HepG2 (cell line): ENCODE results near the gene FABP1. TPM values are rescaled to one million over a fixed set of nuclear protein-coding genes. Genes with fewer than 3 reads are reported as not detected.

Experiments
- ATAC-seq: fragments of 200-7000 bp; cut with Tn5 transposase; 3 replicates; pipeline ENCODE4 v1.9.1; 2020; ENCODE audit warnings: mild to moderate bottlenecking, moderate library complexity
- BruUV-seq: library from RNA; stranded (reverse); fragments of 400-500 nt; replicated peaks from 2 replicates; lab custom pipeline; 2021; lab: Mats Ljungman, UMichigan
- CTCF ChIA-PET: fragments of 300-600 bp; formaldehyde crosslinking; extraction: SDS; loops from one replicate; lab custom pipeline; 2021; ENCODE audit warnings: low total read pairs, inconsistent platforms, low intra/inter-chr PET ratio; lab: Yijun Ruan, JAX
- POLR2A ChIA-PET: fragments of 350-600 bp; sonication (Branson Sonifier 250); formaldehyde crosslinking; loops from one replicate; lab custom pipeline; 2020; ENCODE audit warnings: antibody characterized with exemption, inconsistent platforms; lab: Yijun Ruan, JAX
- DNase-seq: peaks from one replicate; pipeline ENCODE4 v3.0.0-alpha.2; 2015; ENCODE audit warnings: low spot score
- FAIRE-seq: peaks from 3 replicates; lab custom pipeline; 2011; peaks lifted over from hg19 to GRCh38; lab: Jason Lieb, UNC
- H2AFZ ChIP-seq: one replicate; pipeline ENCODE4 v1.6.1; 2011; ENCODE audit warnings: low read length, inconsistent platforms
- H3K27ac ChIP-seq: fragments of 300-600 bp; 3 replicates; pipeline ENCODE4 v1.8.0; 2011; ENCODE audit warnings: mixed run types, mild to moderate bottlenecking, mixed read lengths, low read length, inconsistent platforms; ENCODE audit not compliant: insufficient read depth; ENCODE audit errors: extremely low read length
- H3K27me3 ChIP-seq, 2 experiments: fragments of 200-600 bp in 1 of 2; 2 replicates in 1 of 2; 3 replicates in 1 of 2; pipeline versions ENCODE4 v1.6.0 to v1.8.0; 2011; ENCODE audit warnings: low read length in 2 of 2, mild to moderate bottlenecking in 2 of 2, moderate library complexity in 2 of 2, inconsistent platforms in 1 of 2; ENCODE audit not compliant: insufficient read depth in 2 of 2, control insufficient read depth in 1 of 2
- H3K36me3 ChIP-seq, 2 experiments: fragments of 200-600 bp in 1 of 2; replicated peaks in 1 of 2; 2 replicates in 1 of 2; 3 replicates in 1 of 2; pipeline versions ENCODE4 v1.5.1 to v1.8.0; 2011; ENCODE audit warnings: low read length in 2 of 2, inconsistent platforms in 1 of 2; ENCODE audit not compliant: insufficient read depth in 2 of 2, control insufficient read depth in 1 of 2
- H3K4me1 ChIP-seq: 2 replicates; pipeline ENCODE4 v1.5.1; 2012; ENCODE audit warnings: low read length, inconsistent platforms; ENCODE audit not compliant: insufficient read depth
- H3K4me2 ChIP-seq: 2 replicates; pipeline ENCODE4 v1.6.0; 2011; ENCODE audit warnings: low read depth, low read length, inconsistent platforms
- H3K4me3 ChIP-seq, 3 experiments: fragments of 200-600 bp in 1 of 3; sonication (generic), shearing (Covaris generic) in 1 of 3; replicated peaks in 1 of 3; 2 replicates each; pipeline ENCODE4 v1.5.1; 2011 to 2016; ENCODE audit warnings: low read length in 3 of 3, inconsistent platforms in 2 of 3, low read depth in 2 of 3, mild to moderate bottlenecking in 2 of 3, control low read depth in 1 of 3, mixed read lengths in 1 of 3; ENCODE audit not compliant: insufficient read depth in 1 of 3
- H3K79me2 ChIP-seq: one replicate; pipeline ENCODE4 v1.6.1; 2011; ENCODE audit warnings: low read length, inconsistent platforms; ENCODE audit not compliant: insufficient read depth
- H3K9ac ChIP-seq: 2 replicates; pipeline ENCODE4 v1.6.0; 2011; ENCODE audit warnings: mild to moderate bottlenecking, low read depth, low read length, inconsistent platforms; ENCODE audit not compliant: insufficient read depth
- H3K9me3 ChIP-seq: 2 replicates; pipeline ENCODE4 v1.5.1; 2012; ENCODE audit warnings: mild to moderate bottlenecking, low read length
- H4K20me1 ChIP-seq: 2 replicates; pipeline ENCODE4 v1.6.0; 2011; ENCODE audit warnings: inconsistent platforms, mild to moderate bottlenecking, low read length, moderate library complexity; ENCODE audit not compliant: insufficient read depth
- CREB1 ChIP-seq, 2 experiments: fragments of 450-650 bp in 1 of 2; IDR thresholded peaks; 2 replicates each; pipeline ENCODE4 v1.6.1; 2016 to 2017; ENCODE audit warnings: control low read depth in 1 of 2, mild to moderate bottlenecking in 1 of 2, missing compliant biosample characterization in 1 of 2, missing genetic modification characterization in 1 of 2
- ESRRA ChIP-seq: sonication (generic); formaldehyde crosslinking; IDR thresholded peaks from 2 replicates; pipeline ENCODE4 v1.5.1; 2020; ENCODE audit warnings: mild to moderate bottlenecking, low read depth, missing genetic modification reagents
- GATAD2A ChIP-seq: IDR thresholded peaks from 2 replicates; pipeline ENCODE4 v1.6.1; 2016
- HHEX ChIP-seq: IDR thresholded peaks from 2 replicates; pipeline ENCODE4 v1.6.1; 2016; ENCODE audit warnings: control low read depth
- HNRNPH1 ChIP-seq: fragments of 200-400 bp; formaldehyde crosslinking; optimal IDR thresholded peaks from 2 replicates; pipeline ENCODE3; 2017; ENCODE audit warnings: mild to moderate bottlenecking, low read depth, low read length
- NFE2L1 ChIP-seq: sonication (generic); formaldehyde crosslinking; IDR thresholded peaks from 2 replicates; pipeline ENCODE4 v1.4.0; 2020; ENCODE audit warnings: missing genetic modification reagents, mild to moderate bottlenecking, borderline replicate concordance
- NFYB ChIP-seq: sonication (generic); formaldehyde crosslinking; IDR thresholded peaks from 2 replicates; pipeline ENCODE4 v1.4.0; 2020; ENCODE audit warnings: missing genetic modification reagents
- PBX3 ChIP-seq: sonication (generic); formaldehyde crosslinking; IDR thresholded peaks from 2 replicates; pipeline ENCODE4 v1.8.1; 2023; ENCODE audit warnings: missing genetic modification reagents, inconsistent platforms, borderline replicate concordance
- RARA ChIP-seq: IDR thresholded peaks from 2 replicates; pipeline ENCODE4 v1.6.1; 2016; ENCODE audit warnings: missing genetic modification reagents, missing compliant biosample characterization
- SRSF4 ChIP-seq: fragments of 200-400 bp; formaldehyde crosslinking; IDR thresholded peaks from one replicate; pipeline ENCODE4 v1.6.1; 2018; ENCODE audit warnings: mild to moderate bottlenecking, low read depth, low read length, moderate library complexity; ENCODE audit not compliant: poor library complexity, severe bottlenecking
- THAP7 ChIP-seq: sonication (generic); formaldehyde crosslinking; IDR thresholded peaks from 2 replicates; pipeline ENCODE4 v1.8.1; 2023; ENCODE audit warnings: mild to moderate bottlenecking, missing genetic modification reagents
- USF2 ChIP-seq, 2 experiments: sonication (generic) in 1 of 2; formaldehyde crosslinking in 1 of 2; IDR thresholded peaks; 2 replicates each; pipeline versions ENCODE4 v1.5.1 to v1.6.1; 2011 to 2020; ENCODE audit warnings: borderline replicate concordance in 1 of 2, low read depth in 1 of 2, low read length in 1 of 2, mild to moderate bottlenecking in 1 of 2, missing genetic modification reagents in 1 of 2, moderate library complexity in 1 of 2
- ZBED4 ChIP-seq: sonication (generic); formaldehyde crosslinking; IDR thresholded peaks from 2 replicates; pipeline ENCODE4 v1.4.0; 2020; ENCODE audit warnings: missing genetic modification reagents, borderline replicate concordance
- ZMYM4 ChIP-seq: sonication (generic); formaldehyde crosslinking; IDR thresholded peaks from 2 replicates; pipeline ENCODE4 v1.8.1; 2023; ENCODE audit warnings: mild to moderate bottlenecking, missing genetic modification reagents
- ZNF24 ChIP-seq: fragments of 450-650 bp; IDR thresholded peaks from 2 replicates; pipeline ENCODE4 v1.6.1; 2017; ENCODE audit warnings: antibody characterized with exemption, mild to moderate bottlenecking
- ZNF451 ChIP-seq: sonication (generic); formaldehyde crosslinking; IDR thresholded peaks from 2 replicates; pipeline ENCODE4 v1.5.0; 2020; ENCODE audit warnings: mild to moderate bottlenecking, missing genetic modification reagents
- ZNF720 ChIP-seq: sonication (generic); formaldehyde crosslinking; IDR thresholded peaks from 2 replicates; pipeline ENCODE4 v1.4.0; 2020; ENCODE audit warnings: missing genetic modification reagents
- WGBS: methylation state at CpG from one replicate; pipeline ENCODE4 v1.1.6; 2017; ENCODE audit warnings: low lambda C conversion rate; 5-methylcytosine and 5-hydroxymethylcytosine counted together
- in situ Hi-C: cut with HindIII; loops from 2 replicates; pipeline ENCODE4 v1.10.0; 2017; ENCODE audit warnings: low pct_unique_long_range_greater_than_20kb; ENCODE audit not compliant: extremely low pct_ligation_motif_present
- intact Hi-C: fragments of 100-400 bp; cut with micrococcal nuclease; formaldehyde crosslinking; loops from one replicate; pipeline ENCODE4 v1.10.0; 2022; ENCODE audit not compliant: unreplicated experiment
- polyA plus RNA-seq, 8 experiments: library from polyadenylated mRNA; depleted of rRNA in 3 of 8; stranded (reverse) in 7 of 8; unstranded in 1 of 8; fragments of >200 nt; fragmentation: Illumina TruSeq in 4 of 8; extraction: Trizol in 4 of 8; gene quantifications; 2 replicates each; pipeline versions ENCODE4 v1.2.1 to v1.2.3, GENCODE V29; 2011 to 2016; ENCODE audit warnings: low read depth in 4 of 8, missing spikeins in 1 of 8, mixed read lengths in 1 of 8; ENCODE audit not compliant: insufficient read depth in 1 of 8
- total RNA-seq, 5 experiments: library from RNA; depleted of rRNA; stranded (reverse); fragments of >200 nt; fragmentation: Illumina TruSeq; extraction: Trizol; gene quantifications; 2 replicates each; pipeline ENCODE4 v1.2.3, GENCODE V29; 2016; ENCODE audit warnings: low read depth in 1 of 5

The FABP1 gene
- total and polyA plus RNA-seq, 2 of the 13 experiments (the other 11 are each of a cell fraction or from before 2014, with no cell fraction given), result 644 to 1,608 TPM

GRCh38 chr2:88136817-88137216, 9.0 kb upstream of the FABP1 start:
- FAIRE-seq, result peak; percentile 8
- ChIA-PET CTCF (no interaction called here), POLR2A (interaction anchor here (1.0 to 5.8 kb wide), 2 partner anchors 11 to 82 kb away, joined by 3 to 122 read pairs; partner anchors contain the start of gene FABP1)
- peak; percentile 32 for ATAC-seq
- no TSS peak for BruUV-seq
- Histone ChIP-seq H3K4me2 (no peak overlapping the region; the same call in 1 of the 2 replicates), H4K20me1 (no peaks in the 10 kb centered on the region), H3K4me1 (peaks cover 92% of the 10 kb centered on the region), H3K9ac (0 out of 2 replicates have a peak overlapping the region, but pooled peaks have one; percentile 12), H3K27ac (peak overlapping the region; percentile 89), H2AFZ (peak overlapping the region; percentile 33), H3K27me3 (no peaks in the 10 kb centered on the region), H3K79me2 (no peaks in the 10 kb centered on the region), H3K4me3 (no peak overlapping the region), H3K9me3 (peaks cover 4% of the 10 kb centered on the region; the same call in 1 of the 2 replicates), H3K36me3 (no peaks in the 10 kb centered on the region)
- peak; percentile 83 for DNase-seq
- in situ Hi-C loops (no loop called here), intact Hi-C loops (loop anchor here (5.0 kb wide), 1 partner anchor 75 kb away; no protein-coding TSS in a partner anchor)
- WGBS, result 36% methylated on average over 4 of the region's 4 CpGs
- TF ChIP-seq ESRRA (CRISPR knock-in tag) (no peak), PBX3 (CRISPR knock-in tag) (no peak), THAP7 (CRISPR knock-in tag) (no peak), GATAD2A (CRISPR knock-in tag) (peak; percentile 86), NFE2L1 (no peak), NFYB (no peak), HHEX (CRISPR knock-in tag) (no peak), HNRNPH1 (no peak), ZNF451 (CRISPR knock-in tag) (no peak), ZMYM4 (CRISPR knock-in tag) (peak; percentile 53), USF2 (IDR thresholded peaks at IDR 0.05; ENCODE audit: low read depth, low read length) (no peak), USF2 (CRISPR knock-in tag; IDR thresholded peaks at IDR 0.05; ENCODE audit: borderline replicate concordance) (no peak), ZNF720 (CRISPR knock-in tag) (no peak), ZNF24 (no peak), SRSF4 (no peak), CREB1 (IDR thresholded peaks at IDR 0.05) (no peak), CREB1 (CRISPR knock-in tag; IDR thresholded peaks at IDR 0.05) (no peak), RARA (CRISPR knock-in tag) (peak; percentile 59), ZBED4 (CRISPR knock-in tag) (peak; percentile 55; the same call in 1 of the 2 replicates)
